ENCODE data around the gene PET100.

PET100 gene

GRCh38 chr19:7669641-7670040 is 40.0 kb downstream of the PET100 start:
- intact Hi-C loops (cut with DNase I): no loop called here
- no peak for DNase-seq

GRCh38 chr19:7670150-7670783 is 40.7 kb downstream of the PET100 start:
- DNase-seq: peak; percentile 26 to 83 (median 60)
- intact Hi-C loops (cut with DNase I): no loop called here

GRCh38 chr19:7670790-7671189 is 41.2 kb downstream of the PET100 start:
- intact Hi-C loops (cut with DNase I): no loop called here
- no peak for DNase-seq

DNA sequence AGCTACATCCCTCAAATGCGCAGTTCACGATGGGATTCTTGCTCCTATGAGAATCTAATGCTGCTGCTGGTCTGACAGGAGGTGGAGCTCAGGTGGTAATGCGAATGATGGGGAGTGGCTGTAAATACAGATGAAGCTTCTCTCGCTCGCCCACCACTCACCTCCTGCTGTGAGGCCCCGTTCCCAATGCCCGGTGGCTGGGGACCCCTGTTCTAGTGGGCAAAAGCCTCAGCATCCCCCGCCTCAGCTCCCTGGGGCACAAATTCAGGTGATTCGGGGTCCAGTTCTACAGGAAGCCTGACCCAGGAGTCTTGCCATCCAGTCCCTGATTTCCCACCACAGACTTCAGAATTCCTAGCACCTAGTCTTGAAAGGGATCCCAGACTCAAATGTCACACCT is 42.9 kb downstream of the PET100 start:
- intact Hi-C loops (cut with DNase I): no loop called here
- DNase-seq: no peak

- intact Hi-C loops (cut with DNase I): no loop called here
- DNase-seq: peak in 35 of 42 donors; percentile 14 to 70 (median 45)
These were observed 44.7 kb downstream of the PET100 start for GRCh38 chr19:7674010-7675005.

DNA sequence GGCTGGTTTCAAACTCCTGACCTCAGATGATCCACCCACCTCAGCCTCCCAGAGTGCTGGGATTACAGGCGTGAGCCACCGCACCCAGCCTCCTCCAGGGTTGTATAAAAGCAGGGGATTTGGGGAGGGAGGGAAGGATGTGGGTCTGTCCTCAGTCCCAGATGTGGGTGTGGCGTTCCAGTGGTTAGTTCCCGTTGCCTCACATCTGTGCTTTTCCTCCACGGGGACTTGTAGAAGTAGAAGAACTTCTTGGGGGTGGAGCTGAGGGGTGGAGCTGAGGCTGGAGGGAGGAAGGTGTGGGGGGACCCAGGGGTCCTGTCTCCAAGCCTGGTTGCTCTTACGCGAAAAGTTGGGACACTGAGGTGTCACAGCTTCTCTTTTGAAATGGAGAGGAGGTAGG is 46.8 kb downstream of the PET100 start:
- no peak for DNase-seq
- intact Hi-C loops (cut with DNase I): no loop called here

DNA sequence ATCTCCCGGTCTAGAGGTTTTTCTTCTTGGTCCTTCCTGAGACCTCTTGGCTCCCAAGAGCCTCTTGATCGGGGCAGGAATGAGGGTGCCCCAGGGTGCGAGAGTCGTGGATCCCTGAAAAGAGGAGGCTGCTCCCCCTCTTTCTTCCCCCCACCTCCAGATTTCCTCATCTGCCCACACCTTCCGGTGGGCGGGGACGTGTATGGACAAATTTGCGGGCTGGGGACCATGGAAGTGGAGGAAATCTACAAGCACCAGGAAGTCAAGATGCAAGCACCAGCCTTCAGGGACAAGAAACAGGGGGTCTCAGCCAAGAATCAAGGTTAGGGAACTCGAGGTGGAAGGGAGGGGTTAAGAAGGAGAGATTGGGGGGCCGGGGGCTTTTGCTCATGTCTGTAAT is 47.3 kb downstream of the PET100 start, which contains the start of gene MCEMP1:
Gene MCEMP1 (plus strand): TSS at position 237 of the 400 bp plus-strand sequence. CDS start 31 bp downstream, at position 268.
- intact Hi-C loops (cut with DNase I): no loop called here
- DNase-seq: no peak

DNA sequence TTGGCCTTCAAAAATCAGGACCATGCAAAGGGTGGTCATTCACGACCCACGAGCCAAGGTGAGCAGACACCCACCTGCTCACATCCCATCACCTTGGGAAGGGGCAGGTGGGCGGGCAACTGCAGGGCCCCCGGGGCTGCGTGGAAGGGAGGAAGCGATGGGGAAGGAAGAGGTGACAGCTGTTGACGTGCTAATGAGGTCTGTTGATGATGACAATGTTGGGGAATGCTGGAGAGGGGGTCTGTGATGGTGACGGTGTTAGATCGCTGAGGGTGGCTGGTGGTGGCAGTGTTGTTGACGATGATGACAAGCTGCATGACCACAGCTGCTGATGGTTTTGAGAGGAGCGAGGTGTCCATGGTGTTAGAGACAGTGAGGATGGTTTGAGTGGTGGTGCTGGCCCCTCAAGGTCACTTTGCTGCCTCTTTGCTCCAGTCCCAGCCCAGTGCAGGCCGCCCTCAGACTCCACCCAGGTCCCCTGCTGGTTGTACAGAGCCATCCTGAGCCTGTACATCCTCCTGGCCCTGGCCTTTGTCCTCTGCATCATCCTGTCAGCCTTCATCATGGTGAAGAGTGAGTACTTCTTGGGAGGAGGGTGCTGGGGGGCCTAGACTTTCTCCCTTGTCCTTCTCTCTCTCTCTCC is 48.2 kb downstream of the PET100 start:
- no peak for DNase-seq
- intact Hi-C loops (cut with DNase I): no loop called here

- intact Hi-C loops (cut with DNase I): no loop called here
- DNase-seq: peak in 40 of 42 donors; percentile 21 to 74 (median 48)
These were observed 49.6 kb downstream of the PET100 start for GRCh38 chr19:7678971-7679751.

GRCh38 chr19:7679771-7680605 is 50.4 kb downstream of the PET100 start:
- no peak for DNase-seq
- intact Hi-C loops (cut with DNase I): loop anchor here (2.0 to 5.0 kb wide), 2 partner anchors 113 to 223 kb away; partner anchors contain the start of gene MAP2K7

DNA sequence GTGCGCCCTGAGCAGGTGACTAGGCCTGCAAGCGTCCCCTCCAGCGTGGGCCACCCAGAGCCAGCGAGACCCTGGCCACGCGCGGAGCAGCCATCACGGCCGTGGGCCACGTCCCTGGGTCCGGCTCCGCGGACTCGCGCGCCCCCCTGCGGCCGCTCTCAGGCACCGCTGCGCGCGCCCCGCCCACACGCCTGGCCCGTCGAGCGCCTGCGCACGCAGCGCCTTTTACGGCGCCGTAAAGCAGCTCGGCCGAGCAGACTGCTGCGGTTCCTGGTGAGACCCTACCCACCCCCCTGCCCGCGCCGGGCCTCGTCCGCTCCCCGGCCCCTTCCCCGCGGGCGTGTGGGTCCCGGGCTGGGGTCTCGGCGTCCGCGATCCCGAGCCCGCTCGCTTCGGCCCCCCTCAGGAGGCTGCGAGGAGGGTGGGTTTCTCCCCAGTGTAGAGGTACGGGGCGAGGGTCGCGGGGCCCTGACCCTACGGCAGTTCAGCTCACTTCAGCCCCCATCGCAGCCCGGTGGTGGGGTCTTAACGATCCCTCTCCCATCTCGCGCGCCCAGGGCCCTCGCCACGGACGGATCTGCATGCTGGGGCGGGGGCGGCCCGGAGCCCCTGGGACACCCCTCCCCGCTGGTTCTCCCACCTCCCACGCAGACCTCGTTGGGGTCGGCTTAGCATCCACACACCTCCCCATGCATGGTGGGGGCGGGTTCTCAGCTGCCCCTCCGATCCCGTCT is 51.2 kb downstream of the PET100 start, which contains the start of gene TRAPPC5:
Gene TRAPPC5 (plus strand): TSS at position 228 of the 734 bp plus-strand sequence. CDS start 1,421 bp downstream, outside the sequence.
- intact Hi-C loops (cut with DNase I): loop anchor here (2.0 to 5.0 kb wide), 2 partner anchors 113 to 222 kb away; partner anchors contain the start of gene MAP2K7
- peak; percentile 63 to 94 (median 88) for DNase-seq

Measured in head of caudate nucleus (tissue), 42 donors.